Keratinocyte (primary cell): Measurements from ENCODE around the gene ARHGAP19. TPM values are rescaled to one million over a fixed set of nuclear protein-coding genes. Genes with fewer than 3 reads are reported as not detected.

ENCODE experiments used
- DNase-seq: peaks from one replicate; pipeline ENCODE4 v3.0.0-alpha.2; 2011; ENCODE audit warnings: low read depth, missing footprints, low spot score
- FAIRE-seq: peaks from 2 replicates; lab custom pipeline; 2011; peaks lifted over from hg19 to GRCh38; lab: Jason Lieb, UNC
- H2AFZ ChIP-seq: 2 replicates; pipeline ENCODE4 v1.6.0; 2012; ENCODE audit warnings: low read length, control low read depth, inconsistent platforms; ENCODE audit not compliant: control insufficient read depth
- H3K27ac ChIP-seq: 2 replicates; pipeline ENCODE4 v1.5.1; 2011; ENCODE audit warnings: low read length; ENCODE audit not compliant: control insufficient read depth, insufficient read depth
- H3K27me3 ChIP-seq: 3 replicates; pipeline ENCODE4 v1.6.0; 2011; ENCODE audit warnings: low read length; ENCODE audit not compliant: control insufficient read depth, insufficient read depth; ENCODE audit errors: extremely low read depth
- H3K36me3 ChIP-seq, 2 experiments: 2 replicates in 1 of 2; 3 replicates in 1 of 2; pipeline ENCODE4 v1.5.1; 2011; ENCODE audit warnings: low read length in 2 of 2, mild to moderate bottlenecking in 1 of 2; ENCODE audit not compliant: control insufficient read depth in 2 of 2, insufficient read depth in 2 of 2; ENCODE audit errors: extremely low read depth in 1 of 2
- H3K4me1 ChIP-seq: 3 replicates; pipeline ENCODE4 v1.5.1; 2011; ENCODE audit warnings: low read length; ENCODE audit not compliant: control insufficient read depth, insufficient read depth; ENCODE audit errors: extremely low read depth
- H3K4me2 ChIP-seq: 3 replicates; pipeline ENCODE4 v1.6.0; 2011; ENCODE audit warnings: low read depth, low read length; ENCODE audit not compliant: control insufficient read depth, insufficient read depth; ENCODE audit errors: extremely low read depth
- H3K4me3 ChIP-seq, 3 experiments: fragments of 200-600 bp in 1 of 3; sonication (generic) in 1 of 3; 2 replicates in 2 of 3; 3 replicates in 1 of 3; pipeline ENCODE4 v1.5.1; 2011 to 2016; ENCODE audit warnings: low read length in 3 of 3, mild to moderate bottlenecking in 3 of 3, control low read depth in 2 of 3, inconsistent platforms in 1 of 3, low read depth in 1 of 3, mixed read lengths in 1 of 3, mixed run types in 1 of 3, moderate library complexity in 1 of 3; ENCODE audit not compliant: control insufficient read depth in 2 of 3, insufficient read depth in 2 of 3; ENCODE audit errors: extremely low read depth in 1 of 3
- H3K79me2 ChIP-seq: 2 replicates; pipeline ENCODE4 v1.6.0; 2012; ENCODE audit warnings: low read length; ENCODE audit not compliant: control insufficient read depth, insufficient read depth
- H3K9ac ChIP-seq: 3 replicates; pipeline ENCODE4 v1.6.0; 2011; ENCODE audit warnings: low read length; ENCODE audit not compliant: control insufficient read depth, insufficient read depth; ENCODE audit errors: extremely low read depth
- H3K9me1 ChIP-seq: 3 replicates; pipeline ENCODE4 v1.6.0; 2011; ENCODE audit warnings: low read length; ENCODE audit not compliant: control insufficient read depth, insufficient read depth; ENCODE audit errors: extremely low read depth
- H3K9me3 ChIP-seq: 2 replicates; pipeline ENCODE4 v1.5.1; 2012; ENCODE audit warnings: low read depth, low read length; ENCODE audit not compliant: control insufficient read depth
- H4K20me1 ChIP-seq: 3 replicates; pipeline ENCODE4 v1.6.0; 2011; ENCODE audit warnings: low read length; ENCODE audit not compliant: control insufficient read depth, insufficient read depth; ENCODE audit errors: extremely low read depth
- CTCF ChIP-seq, 3 experiments: IDR thresholded peaks in 1 of 3; conservative IDR thresholded peaks in 1 of 3; optimal IDR thresholded peaks in 1 of 3; 2 replicates in 2 of 3; 3 replicates in 1 of 3; pipeline versions ENCODE3 to v1.5.1; 2011; ENCODE audit warnings: low read length in 3 of 3, mild to moderate bottlenecking in 3 of 3, moderate library complexity in 2 of 3, control low read depth in 1 of 3, inconsistent platforms in 1 of 3; ENCODE audit not compliant: insufficient read depth in 2 of 3; ENCODE audit errors: extremely low read depth in 1 of 3
- EZH2 ChIP-seq: IDR thresholded peaks from one replicate; pipeline ENCODE4 v1.6.1; 2012; ENCODE audit warnings: inconsistent platforms, mild to moderate bottlenecking, low read length, moderate library complexity
- dilution Hi-C: fragments of 300-500 bp; cut with MboI; formaldehyde crosslinking; loops from one replicate; pipeline ENCODE4 v1.7.0; 2020; ENCODE audit warnings: low sequenced_read_pairs; ENCODE audit not compliant: extremely low pct_ligation_motif_present
- polyA plus RNA-seq, 5 experiments: library from polyadenylated mRNA; depleted of rRNA in 3 of 5; stranded (reverse) in 3 of 5; stranded (forward) in 1 of 5; unstranded in 1 of 5; fragments of >200 nt; gene quantifications; 1 replicate in 1 of 5; 2 replicates in 3 of 5; 3 replicates in 1 of 5; pipeline versions ENCODE4 v1.2.1 to v1.2.3, GENCODE V29; 2011 to 2012; ENCODE audit warnings: missing spikeins in 2 of 5, low read depth in 1 of 5, low replicate concordance in 1 of 5

Gene ARHGAP19
- polyA plus RNA-seq, 1 donor (not counting 4 experiments of a cell fraction or from before 2014, with no cell fraction given) = 7.5 TPM

GRCh38 chr10:97319671-97320479 is 27.4 kb upstream of the ARHGAP19 start:
- no peaks in the 10 kb centered on the region for H3K9me1 ChIP-seq
- H3K4me2 ChIP-seq = peak overlapping the region; percentile 96
- no peak for FAIRE-seq
- no peaks in the 10 kb centered on the region for H3K9me3 ChIP-seq
- no peaks in the 10 kb centered on the region for H3K36me3 ChIP-seq
- peak overlapping the region; percentile 99 for H3K9ac ChIP-seq
- no peak overlapping the region for H3K27ac ChIP-seq
- H3K79me2 ChIP-seq = no peaks in the 10 kb centered on the region
- no peak for DNase-seq
- peak; percentile 43 for TF ChIP-seq EZH2
- TF ChIP-seq CTCF (optimal IDR thresholded peaks at IDR 0.05 in 1 of 3, IDR thresholded peaks at IDR 0.05 in 1 of 3, conservative IDR thresholded peaks at IDR 0.05 in 1 of 3; ENCODE audit: extremely low read depth in 1 of 3, insufficient read depth in 2 of 3, low read length in 3 of 3) = peak in 1 of 3 experiments; percentile 24
- H3K4me3 ChIP-seq = peak overlapping the region; percentile 70 to 80 (median 79)
- H4K20me1 ChIP-seq = no peaks in the 10 kb centered on the region
- H2AFZ ChIP-seq = peak overlapping the region; percentile 70
- dilution Hi-C loops = no loop called here
- H3K4me1 ChIP-seq = peaks cover 11% of the 10 kb centered on the region
- peaks cover 10% of the 10 kb centered on the region for H3K27me3 ChIP-seq

- no peaks in the 10 kb centered on the region for H3K36me3 ChIP-seq
- peak within 1 kb of the TSS; percentile 98 for H3K27ac ChIP-seq
- H3K4me1 ChIP-seq = peaks cover 11% of the 10 kb centered on the region
- H3K4me2 ChIP-seq = peak within 1 kb of the TSS; percentile 96
- TF ChIP-seq CTCF (optimal IDR thresholded peaks at IDR 0.05 in 1 of 3, IDR thresholded peaks at IDR 0.05 in 1 of 3, conservative IDR thresholded peaks at IDR 0.05 in 1 of 3; ENCODE audit: extremely low read depth in 1 of 3, insufficient read depth in 2 of 3, low read length in 3 of 3) (no peak), EZH2 (no peak)
- H3K9me1 ChIP-seq = no peaks in the 10 kb centered on the region
- dilution Hi-C loops = no loop called here
- H3K9ac ChIP-seq = peak within 1 kb of the TSS; percentile 99
- peak within 1 kb of the TSS; percentile 99 for H2AFZ ChIP-seq
- H3K4me3 ChIP-seq = peak within 1 kb of the TSS; percentile 70 to 80 (median 79)
- no peaks in the 10 kb centered on the region for H3K9me3 ChIP-seq
- H3K27me3 ChIP-seq = peaks cover 10% of the 10 kb centered on the region
- no peaks in the 10 kb centered on the region for H4K20me1 ChIP-seq
- FAIRE-seq (peak; percentile 66), DNase-seq (no peak)
- H3K79me2 ChIP-seq = no peaks in the 10 kb centered on the region
Measured at GRCh38 chr10:97318772-97319651, 26.6 kb upstream of the ARHGAP19 start, which contains the start of gene FRAT1. Gene FRAT1 (plus strand): TSS chr10:97319271. CDS start chr10:97319454, 183 bp downstream.
